LNCaP clone FGC (cell line): ENCODE results near the gene FNDC3B.

Experiments used
- DNase-seq: peaks from one replicate; pipeline ENCODE4 v3.0.0-alpha.2; 2011; ENCODE audit warnings: low read depth
- H3K4me3 ChIP-seq: 2 replicates; pipeline ENCODE4 v1.5.1; 2011; ENCODE audit warnings: mild to moderate bottlenecking, low read depth, low read length, control low read depth
- CTCF ChIP-seq: IDR thresholded peaks from 2 replicates; pipeline ENCODE4 v1.5.1; 2012; ENCODE audit warnings: mild to moderate bottlenecking; ENCODE audit not compliant: control insufficient read depth, insufficient read depth; ENCODE audit errors: extremely low read depth

Gene FNDC3B

DNA sequence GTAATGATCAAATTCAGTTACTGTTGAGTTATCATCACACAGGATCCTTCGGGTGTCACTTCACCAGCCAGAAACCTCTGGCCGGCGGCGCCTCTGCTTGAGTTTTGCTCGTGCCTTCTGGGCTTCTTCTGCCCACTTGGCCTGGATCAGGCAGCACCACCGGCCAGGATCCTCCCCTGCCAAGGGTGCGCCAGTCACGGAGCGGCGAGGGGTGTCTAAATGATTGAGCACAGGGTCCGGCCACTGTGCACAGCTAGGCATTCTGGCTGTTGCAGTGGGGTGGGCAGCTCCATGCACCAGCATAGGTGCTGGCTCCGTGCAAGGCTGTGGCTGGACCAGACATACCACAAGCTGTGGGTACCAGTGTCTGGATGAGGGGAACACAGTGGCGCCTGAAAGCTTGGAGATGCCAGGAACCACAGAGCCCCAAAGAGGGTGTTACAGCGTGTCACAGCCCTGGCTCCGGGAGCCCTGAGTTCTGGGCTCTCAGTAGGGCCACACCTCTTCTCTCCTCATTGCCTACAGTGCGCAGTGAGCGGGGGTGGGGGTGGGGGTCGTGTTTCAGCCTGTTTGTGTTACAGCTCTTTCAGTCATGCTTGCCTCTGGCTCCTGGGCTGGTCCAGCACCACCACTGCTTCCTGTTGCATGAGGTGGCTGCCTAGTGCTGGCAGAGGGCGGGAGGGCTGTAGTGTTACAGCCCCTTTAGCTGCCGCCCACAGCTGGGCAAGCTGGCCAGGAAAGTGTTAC lies 169.4 kb downstream of the FNDC3B start:
- no peak for TF ChIP-seq CTCF
- DNase-seq: no peak
- no peak overlapping the region for H3K4me3 ChIP-seq

- H3K4me3 ChIP-seq: no peak overlapping the region
- DNase-seq: no peak
- TF ChIP-seq CTCF: no peak
Measured at GRCh38 chr3:172209333-172210321, 170.2 kb downstream of the FNDC3B start.

DNA sequence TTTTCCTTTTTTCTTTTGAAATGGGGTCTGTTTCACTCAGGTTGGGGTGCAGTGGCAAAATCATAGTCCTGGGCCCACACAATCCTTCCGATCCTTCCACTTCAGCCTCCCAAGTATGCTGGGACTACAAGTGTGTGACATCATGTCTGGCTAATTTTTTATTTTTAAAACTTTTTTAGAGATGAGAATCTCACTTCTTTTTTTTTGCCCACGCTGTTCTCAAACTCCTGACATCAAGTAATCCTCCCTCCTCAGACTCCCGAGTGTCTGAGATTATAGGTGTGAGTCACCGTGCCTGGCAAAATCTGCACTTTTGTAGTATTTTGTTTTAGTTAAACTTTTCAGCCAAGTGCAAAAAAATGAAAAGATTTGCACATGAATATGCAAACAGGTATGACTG lies 171.0 kb downstream of the FNDC3B start:
- H3K4me3 ChIP-seq: no peak overlapping the region
- no peak for DNase-seq
- no peak for TF ChIP-seq CTCF

- DNase-seq: no peak
- H3K4me3 ChIP-seq: no peak overlapping the region
- no peak for TF ChIP-seq CTCF
Measured at GRCh38 chr3:172211123-172211522, 171.7 kb downstream of the FNDC3B start.

DNA sequence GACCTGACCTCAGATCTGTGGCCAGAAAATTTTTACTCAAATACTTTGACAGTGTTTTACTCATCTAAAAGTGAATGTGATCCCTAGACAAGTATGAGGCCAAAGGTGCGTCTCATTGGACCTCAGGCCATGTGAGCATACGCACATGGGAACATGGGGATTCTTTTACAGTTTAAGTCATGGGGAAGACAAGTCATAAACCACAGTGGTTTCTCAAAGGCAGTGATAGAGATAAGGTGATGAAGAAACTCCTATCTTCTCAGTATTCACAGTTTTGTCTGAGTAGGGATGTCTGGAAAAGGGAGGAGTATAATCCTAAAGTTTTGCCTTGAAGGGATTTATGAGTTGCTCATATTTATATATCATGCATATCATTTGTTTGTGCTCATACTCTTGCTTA lies 173.8 kb downstream of the FNDC3B start:
- TF ChIP-seq CTCF: no peak
- no peak for DNase-seq
- no peak overlapping the region for H3K4me3 ChIP-seq

DNA sequence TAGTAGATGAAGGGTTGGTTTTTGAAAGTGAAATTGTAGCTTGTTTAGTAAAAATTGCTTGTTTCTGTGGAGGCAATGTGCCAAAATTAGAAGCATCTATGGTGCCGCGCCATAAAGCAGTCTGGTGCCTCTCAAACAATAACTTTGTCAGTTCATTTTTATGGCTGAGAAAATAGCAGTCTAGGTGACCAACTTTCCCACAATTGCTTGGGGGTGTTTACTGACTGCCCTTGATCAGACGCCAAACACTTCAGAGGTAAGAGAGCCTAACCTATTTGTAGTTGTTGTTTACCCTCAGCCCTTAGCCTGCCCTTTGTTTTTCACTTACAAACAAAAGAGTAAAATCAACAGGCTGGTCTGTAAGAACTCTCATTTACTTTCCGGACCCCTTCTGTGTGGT lies 174.5 kb downstream of the FNDC3B start:
- no peak for TF ChIP-seq CTCF
- no peak for DNase-seq
- no peak overlapping the region for H3K4me3 ChIP-seq

DNA sequence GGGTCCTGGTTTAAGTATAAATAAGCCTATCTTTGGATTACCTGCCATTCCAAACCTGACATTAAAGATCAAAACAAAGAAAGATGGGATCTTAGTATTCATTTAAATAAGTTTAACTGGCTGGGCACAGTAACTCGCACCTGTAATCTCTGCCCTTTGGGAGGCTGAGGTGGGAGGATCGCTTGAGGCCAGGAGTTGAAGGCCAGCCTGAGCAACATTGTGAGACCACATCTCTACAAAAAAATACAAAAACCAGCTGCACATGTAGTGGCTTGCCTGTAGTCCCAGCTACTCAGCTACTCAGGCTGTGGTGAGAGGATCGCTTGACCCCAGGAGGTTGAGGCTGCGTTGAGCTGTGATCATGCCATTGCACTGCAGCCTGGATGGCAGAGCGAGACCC lies 176.9 kb downstream of the FNDC3B start:
- no peak overlapping the region for H3K4me3 ChIP-seq
- DNase-seq: no peak
- TF ChIP-seq CTCF: no peak
